SK-N-SH treated with all-trans-retinoic acid at 6 μM for 48 hours (cell line): Measurements from ENCODE around the gene FAS.

Experiments used
- CREB5 ChIP-seq: fragments of 250-450 bp; sonication (Bioruptor Pico); IDR thresholded peaks from 2 replicates; pipeline ENCODE4 v1.5.1; 2020; ENCODE audit warnings: low read depth, mild to moderate bottlenecking, moderate library complexity
- CSDC2 ChIP-seq: fragments of 250-450 bp; sonication (Bioruptor Pico); IDR thresholded peaks from 2 replicates; pipeline ENCODE4 v1.5.0; 2020; ENCODE audit warnings: mild to moderate bottlenecking, moderate library complexity
- ESRRG ChIP-seq: fragments of 250-450 bp; sonication (Bioruptor Pico); IDR thresholded peaks from 2 replicates; pipeline ENCODE4 v1.6.1; 2021; ENCODE audit warnings: mild to moderate bottlenecking
- ISL1 ChIP-seq: fragments of 250-450 bp; sonication (Bioruptor Pico); IDR thresholded peaks from 2 replicates; pipeline ENCODE4 v2.1.2; 2022; ENCODE audit warnings: mild to moderate bottlenecking, moderate library complexity
- RARB ChIP-seq: fragments of 250-450 bp; sonication (Bioruptor Pico); IDR thresholded peaks from 2 replicates; pipeline ENCODE4 v1.8.0; 2021; ENCODE audit warnings: mild to moderate bottlenecking, moderate library complexity
- ZFP3 ChIP-seq: fragments of 250-450 bp; sonication (Bioruptor Pico); IDR thresholded peaks from 2 replicates; pipeline ENCODE4 v1.5.0; 2020; ENCODE audit warnings: mild to moderate bottlenecking, moderate library complexity

- TF ChIP-seq ZFP3 (CRISPR knock-in tag) (no peak), CREB5 (CRISPR knock-in tag) (no peak), ESRRG (no peak), CSDC2 (CRISPR knock-in tag) (no peak), RARB (CRISPR knock-in tag) (no peak), ISL1 (no peak)
Measured at GRCh38 chr10:89043052-89043451, 52.5 kb downstream of the FAS start.
